ENCODE data around the gene CYP2F1.
"Not testable (repeated sequence)": the region's sequence is repeated elsewhere in the genome, so short reads cannot be mapped to it uniquely, and the experiment has no call there.

GRCh38 chr19:41135390-41136384, 21.5 kb downstream of the CYP2F1 start:
- TF ChIP-seq EZH2 (IDR thresholded peaks at IDR 0.05; ENCODE audit: borderline replicate concordance, insufficient read depth, low read length, poor library complexity, severe bottlenecking); CTCF (IDR thresholded peaks at IDR 0.05; ENCODE audit: poor library complexity, severe bottlenecking): not testable (repeated sequence)
